Chondrocyte (in vitro differentiated cells): ENCODE results near the gene MARK1. TPM values are rescaled to one million over a fixed set of nuclear protein-coding genes. Genes with fewer than 3 reads are reported as not detected.
"Not testable (repeated sequence)": the region's sequence is repeated elsewhere in the genome, so short reads cannot be mapped to it uniquely, and the experiment has no call there.

Source experiments
- DNase-seq: peaks from one replicate; pipeline ENCODE4 v3.0.0; 2021; ENCODE audit warnings: mixed read lengths, low spot score
- H3K27ac Mint-ChIP-seq: one replicate; pipeline ENCODE4 v1.8.0; 2021; ENCODE audit warnings: mild to moderate bottlenecking, moderate library complexity, mixed read lengths; ENCODE audit not compliant: unreplicated experiment
- H3K27me3 Mint-ChIP-seq: 2 replicates; pipeline ENCODE4 v1.8.0; 2021; ENCODE audit warnings: low read depth, mixed read lengths
- H3K36me3 Mint-ChIP-seq: 2 replicates; pipeline ENCODE4 v1.8.0; 2021; ENCODE audit warnings: low read depth, mixed read lengths
- H3K4me1 Mint-ChIP-seq: 2 replicates; pipeline ENCODE4 v1.8.0; 2021; ENCODE audit warnings: low read depth, mild to moderate bottlenecking, mixed read lengths
- H3K4me3 Mint-ChIP-seq: one replicate; pipeline ENCODE4 v1.8.0; 2021; ENCODE audit warnings: mild to moderate bottlenecking, moderate library complexity, mixed read lengths; ENCODE audit not compliant: unreplicated experiment
- H3K9me3 Mint-ChIP-seq: 2 replicates; pipeline ENCODE4 v1.8.0; 2021; ENCODE audit warnings: low read depth, mixed read lengths
- CTCF ChIP-seq: fragments of 200-600 bp; sonication (generic); IDR thresholded peaks from 2 replicates; pipeline ENCODE4 v1.5.0; 2021; ENCODE audit warnings: antibody characterized with exemption, mild to moderate bottlenecking, moderate library complexity
- total RNA-seq: library from RNA; stranded (reverse); gene quantifications from 3 replicates; pipeline ENCODE4 v1.2.1, GENCODE V29; 2021

MARK1 gene
- total RNA-seq, 1 donor from 2014 or later: 4.1 TPM

- TF ChIP-seq CTCF: no peak
- no peak for DNase-seq
- Mint-ChIP-seq H3K27ac (no peak overlapping the region), H3K9me3 (peaks cover 3% of the 10 kb centered on the region), H3K4me1 (peaks cover 13% of the 10 kb centered on the region), H3K27me3 (no peaks in the 10 kb centered on the region), H3K4me3 (no peak overlapping the region), H3K36me3 (peaks cover 2% of the 10 kb centered on the region)
These were observed 66.4 kb downstream of the MARK1 start for GRCh38 chr1:220594356-220594755.

GRCh38 chr1:220595179-220595578 is 67.2 kb downstream of the MARK1 start:
- H3K4me3 Mint-ChIP-seq: no peak overlapping the region
- no peak overlapping the region for H3K27ac Mint-ChIP-seq
- H3K9me3 Mint-ChIP-seq: peaks cover 3% of the 10 kb centered on the region
- peaks cover 2% of the 10 kb centered on the region for H3K36me3 Mint-ChIP-seq
- no peak for TF ChIP-seq CTCF
- peaks cover 13% of the 10 kb centered on the region for H3K4me1 Mint-ChIP-seq
- no peak for DNase-seq
- H3K27me3 Mint-ChIP-seq: no peaks in the 10 kb centered on the region

- Mint-ChIP-seq H3K27me3 (no peaks in the 10 kb centered on the region), H3K27ac (no peak overlapping the region), H3K9me3 (peaks cover 13% of the 10 kb centered on the region), H3K4me3 (no peak overlapping the region), H3K36me3 (peaks cover 6% of the 10 kb centered on the region), H3K4me1 (no peaks in the 10 kb centered on the region)
- no peak for TF ChIP-seq CTCF
- no peak for DNase-seq
These were observed 77.0 kb downstream of the MARK1 start for GRCh38 chr1:220604926-220605325.

GRCh38 chr1:220605651-220606050 is 77.7 kb downstream of the MARK1 start:
- DNase-seq, H3K27ac Mint-ChIP-seq, H3K4me1 Mint-ChIP-seq, H3K36me3 Mint-ChIP-seq, H3K4me3 Mint-ChIP-seq, H3K27me3 Mint-ChIP-seq: not testable (repeated sequence)
- peaks cover 13% of the 10 kb centered on the region for H3K9me3 Mint-ChIP-seq

GRCh38 chr1:220611100-220611499 is 83.2 kb downstream of the MARK1 start:
- peaks cover 11% of the 10 kb centered on the region for H3K9me3 Mint-ChIP-seq
- not testable (repeated sequence) for H3K36me3 Mint-ChIP-seq, H3K27ac Mint-ChIP-seq, H3K27me3 Mint-ChIP-seq, H3K4me1 Mint-ChIP-seq, DNase-seq, H3K4me3 Mint-ChIP-seq

- no peaks in the 10 kb centered on the region for H3K36me3 Mint-ChIP-seq
- no peak for DNase-seq
- no peak overlapping the region for H3K27ac Mint-ChIP-seq
- no peak for TF ChIP-seq CTCF
- no peaks in the 10 kb centered on the region for H3K9me3 Mint-ChIP-seq
- no peaks in the 10 kb centered on the region for H3K27me3 Mint-ChIP-seq
- H3K4me3 Mint-ChIP-seq: no peak overlapping the region
- peaks cover 3% of the 10 kb centered on the region for H3K4me1 Mint-ChIP-seq
These were observed 88.9 kb downstream of the MARK1 start for GRCh38 chr1:220616836-220617235.
